Loucy (cell line): ENCODE results near the gene CELF2.

Experiments used
- EZH2phosphoT487 ChIP-seq: fragments of 200-600 bp; IDR thresholded peaks from 2 replicates; pipeline ENCODE4 v1.6.1; 2018; ENCODE audit warnings: antibody characterized with exemption, mild to moderate bottlenecking, moderate library complexity, borderline replicate concordance
- TF ChIP-seq, protein P1 (sequence below): fragments of 200-600 bp; sonication (generic); conservative IDR thresholded peaks from 2 replicates; pipeline ENCODE4 v1.5.1; 2014; ENCODE audit warnings: mild to moderate bottlenecking, antibody characterized with exemption, low read length

DNA sequence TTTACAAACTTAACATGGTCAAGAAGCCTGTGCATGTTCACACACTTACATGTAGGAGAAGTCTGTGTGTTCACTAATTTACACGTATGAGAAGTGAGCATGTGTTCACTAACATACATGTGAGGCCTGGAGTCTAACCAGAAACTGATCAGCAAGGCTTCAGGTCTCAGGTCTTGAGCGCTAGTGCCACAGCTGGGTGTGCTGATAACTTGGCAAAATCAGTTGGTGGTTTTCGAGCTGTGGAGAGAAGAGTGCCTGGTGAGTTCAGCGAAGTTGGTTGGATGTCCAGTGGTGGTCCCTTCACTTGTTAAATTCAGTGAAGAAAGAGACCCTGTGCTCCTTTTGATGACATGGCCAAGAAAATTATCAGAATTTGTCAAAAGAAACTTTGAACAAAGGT, 98.7 kb downstream of the CELF2 start:
- TF ChIP-seq, protein P1, sequence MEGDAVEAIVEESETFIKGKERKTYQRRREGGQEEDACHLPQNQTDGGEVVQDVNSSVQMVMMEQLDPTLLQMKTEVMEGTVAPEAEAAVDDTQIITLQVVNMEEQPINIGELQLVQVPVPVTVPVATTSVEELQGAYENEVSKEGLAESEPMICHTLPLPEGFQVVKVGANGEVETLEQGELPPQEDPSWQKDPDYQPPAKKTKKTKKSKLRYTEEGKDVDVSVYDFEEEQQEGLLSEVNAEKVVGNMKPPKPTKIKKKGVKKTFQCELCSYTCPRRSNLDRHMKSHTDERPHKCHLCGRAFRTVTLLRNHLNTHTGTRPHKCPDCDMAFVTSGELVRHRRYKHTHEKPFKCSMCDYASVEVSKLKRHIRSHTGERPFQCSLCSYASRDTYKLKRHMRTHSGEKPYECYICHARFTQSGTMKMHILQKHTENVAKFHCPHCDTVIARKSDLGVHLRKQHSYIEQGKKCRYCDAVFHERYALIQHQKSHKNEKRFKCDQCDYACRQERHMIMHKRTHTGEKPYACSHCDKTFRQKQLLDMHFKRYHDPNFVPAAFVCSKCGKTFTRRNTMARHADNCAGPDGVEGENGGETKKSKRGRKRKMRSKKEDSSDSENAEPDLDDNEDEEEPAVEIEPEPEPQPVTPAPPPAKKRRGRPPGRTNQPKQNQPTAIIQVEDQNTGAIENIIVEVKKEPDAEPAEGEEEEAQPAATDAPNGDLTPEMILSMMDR: no peak
- no peak for TF ChIP-seq EZH2phosphoT487
